Skin epidermis (tissue), 12 donors: Measurements from ENCODE around the gene UGT2B10.

Experiments
- H3K27ac ChIP-seq, 21 experiments: fragments of 200-600 bp; sonication (generic) in 11 of 21; one replicate each; pipeline ENCODE4 v1.5.0; 2020; ENCODE audit warnings: mild to moderate bottlenecking in 3 of 21, inconsistent platforms in 2 of 21, moderate library complexity in 2 of 21
- H3K4me3 ChIP-seq, 7 experiments: fragments of 200-600 bp; sonication (generic) in 2 of 7; one replicate each; pipeline ENCODE4 v1.5.0; 2020; ENCODE audit warnings: inconsistent platforms in 2 of 7, mild to moderate bottlenecking in 2 of 7, moderate library complexity in 1 of 7

Gene UGT2B10

GRCh38 chr4:68865760-68866159, 50.0 kb downstream of the UGT2B10 start:
- H3K27ac ChIP-seq: peak overlapping the region in 1 of 21 experiments; percentile 3

GRCh38 chr4:68869274-68869773, 53.5 kb downstream of the UGT2B10 start:
- H3K27ac ChIP-seq: no peak overlapping the region
- H3K4me3 ChIP-seq: no peak overlapping the region

More at GRCh38 chr4:68865760-68866159, 50.0 kb downstream of the UGT2B10 start:
- no peak overlapping the region for H3K4me3 ChIP-seq

- no peak overlapping the region for H3K4me3 ChIP-seq
- H3K27ac ChIP-seq: no peak overlapping the region
Measured at GRCh38 chr4:68871809-68872642, 56.2 kb downstream of the UGT2B10 start.

GRCh38 chr4:68872643-68873502, 57.1 kb downstream of the UGT2B10 start:
- H3K27ac ChIP-seq: no peak overlapping the region
- no peak overlapping the region for H3K4me3 ChIP-seq

GRCh38 chr4:68874507-68874906, 58.7 kb downstream of the UGT2B10 start:
- Histone ChIP-seq H3K27ac (no peak overlapping the region), H3K4me3 (no peak overlapping the region)

GRCh38 chr4:68877555-68877954, 61.8 kb downstream of the UGT2B10 start:
- no peak overlapping the region for H3K4me3 ChIP-seq
- no peak overlapping the region for H3K27ac ChIP-seq

- Histone ChIP-seq H3K27ac (no peak overlapping the region), H3K4me3 (no peak overlapping the region)
Measured at GRCh38 chr4:68878048-68878447, 62.3 kb downstream of the UGT2B10 start.
